Keratinocyte (primary cell): ENCODE measurements around the gene ZDHHC7. TPM values are rescaled to one million over a fixed set of nuclear protein-coding genes. Genes with fewer than 3 reads are reported as not detected.
"Not testable (repeated sequence)": the region's sequence is repeated elsewhere in the genome, so short reads cannot be mapped to it uniquely, and the experiment has no call there.

Source experiments
- DNase-seq: peaks from one replicate; pipeline ENCODE4 v3.0.0-alpha.2; 2011; ENCODE audit warnings: low read depth, missing footprints, low spot score
- FAIRE-seq: peaks from 2 replicates; lab custom pipeline; 2011; peaks lifted over from hg19 to GRCh38; lab: Jason Lieb, UNC
- H2AFZ ChIP-seq: 2 replicates; pipeline ENCODE4 v1.6.0; 2012; ENCODE audit warnings: low read length, control low read depth, inconsistent platforms; ENCODE audit not compliant: control insufficient read depth
- H3K27ac ChIP-seq: 2 replicates; pipeline ENCODE4 v1.5.1; 2011; ENCODE audit warnings: low read length; ENCODE audit not compliant: control insufficient read depth, insufficient read depth
- H3K27me3 ChIP-seq: 3 replicates; pipeline ENCODE4 v1.6.0; 2011; ENCODE audit warnings: low read length; ENCODE audit not compliant: control insufficient read depth, insufficient read depth; ENCODE audit errors: extremely low read depth
- H3K36me3 ChIP-seq, 2 experiments: 2 replicates in 1 of 2; 3 replicates in 1 of 2; pipeline ENCODE4 v1.5.1; 2011; ENCODE audit warnings: low read length in 2 of 2, mild to moderate bottlenecking in 1 of 2; ENCODE audit not compliant: control insufficient read depth in 2 of 2, insufficient read depth in 2 of 2; ENCODE audit errors: extremely low read depth in 1 of 2
- H3K4me1 ChIP-seq: 3 replicates; pipeline ENCODE4 v1.5.1; 2011; ENCODE audit warnings: low read length; ENCODE audit not compliant: control insufficient read depth, insufficient read depth; ENCODE audit errors: extremely low read depth
- H3K4me2 ChIP-seq: 3 replicates; pipeline ENCODE4 v1.6.0; 2011; ENCODE audit warnings: low read depth, low read length; ENCODE audit not compliant: control insufficient read depth, insufficient read depth; ENCODE audit errors: extremely low read depth
- H3K4me3 ChIP-seq, 3 experiments: fragments of 200-600 bp in 1 of 3; sonication (generic) in 1 of 3; 2 replicates in 2 of 3; 3 replicates in 1 of 3; pipeline ENCODE4 v1.5.1; 2011 to 2016; ENCODE audit warnings: low read length in 3 of 3, mild to moderate bottlenecking in 3 of 3, control low read depth in 2 of 3, inconsistent platforms in 1 of 3, low read depth in 1 of 3, mixed read lengths in 1 of 3, mixed run types in 1 of 3, moderate library complexity in 1 of 3; ENCODE audit not compliant: control insufficient read depth in 2 of 3, insufficient read depth in 2 of 3; ENCODE audit errors: extremely low read depth in 1 of 3
- H3K79me2 ChIP-seq: 2 replicates; pipeline ENCODE4 v1.6.0; 2012; ENCODE audit warnings: low read length; ENCODE audit not compliant: control insufficient read depth, insufficient read depth
- H3K9ac ChIP-seq: 3 replicates; pipeline ENCODE4 v1.6.0; 2011; ENCODE audit warnings: low read length; ENCODE audit not compliant: control insufficient read depth, insufficient read depth; ENCODE audit errors: extremely low read depth
- H3K9me1 ChIP-seq: 3 replicates; pipeline ENCODE4 v1.6.0; 2011; ENCODE audit warnings: low read length; ENCODE audit not compliant: control insufficient read depth, insufficient read depth; ENCODE audit errors: extremely low read depth
- H3K9me3 ChIP-seq: 2 replicates; pipeline ENCODE4 v1.5.1; 2012; ENCODE audit warnings: low read depth, low read length; ENCODE audit not compliant: control insufficient read depth
- H4K20me1 ChIP-seq: 3 replicates; pipeline ENCODE4 v1.6.0; 2011; ENCODE audit warnings: low read length; ENCODE audit not compliant: control insufficient read depth, insufficient read depth; ENCODE audit errors: extremely low read depth
- EZH2 ChIP-seq: IDR thresholded peaks from one replicate; pipeline ENCODE4 v1.6.1; 2012; ENCODE audit warnings: inconsistent platforms, mild to moderate bottlenecking, low read length, moderate library complexity
- dilution Hi-C: fragments of 300-500 bp; cut with MboI; formaldehyde crosslinking; loops from one replicate; pipeline ENCODE4 v1.7.0; 2020; ENCODE audit warnings: low sequenced_read_pairs; ENCODE audit not compliant: extremely low pct_ligation_motif_present
- polyA plus RNA-seq, 5 experiments: library from polyadenylated mRNA; depleted of rRNA in 3 of 5; stranded (reverse) in 3 of 5; stranded (forward) in 1 of 5; unstranded in 1 of 5; fragments of >200 nt; gene quantifications; 1 replicate in 1 of 5; 2 replicates in 3 of 5; 3 replicates in 1 of 5; pipeline versions ENCODE4 v1.2.1 to v1.2.3, GENCODE V29; 2011 to 2012; ENCODE audit warnings: missing spikeins in 2 of 5, low read depth in 1 of 5, low replicate concordance in 1 of 5
- TF ChIP-seq, protein P1 (sequence below), 3 experiments: IDR thresholded peaks in 1 of 3; conservative IDR thresholded peaks in 1 of 3; optimal IDR thresholded peaks in 1 of 3; 2 replicates in 2 of 3; 3 replicates in 1 of 3; pipeline versions ENCODE3 to v1.5.1; 2011; ENCODE audit warnings: low read length in 3 of 3, mild to moderate bottlenecking in 3 of 3, moderate library complexity in 2 of 3, control low read depth in 1 of 3, inconsistent platforms in 1 of 3; ENCODE audit not compliant: insufficient read depth in 2 of 3; ENCODE audit errors: extremely low read depth in 1 of 3

ZDHHC7 gene
- polyA plus RNA-seq, 1 donor (not counting 4 experiments of a cell fraction or from before 2014, with no cell fraction given), result 37.8 TPM

DNA sequence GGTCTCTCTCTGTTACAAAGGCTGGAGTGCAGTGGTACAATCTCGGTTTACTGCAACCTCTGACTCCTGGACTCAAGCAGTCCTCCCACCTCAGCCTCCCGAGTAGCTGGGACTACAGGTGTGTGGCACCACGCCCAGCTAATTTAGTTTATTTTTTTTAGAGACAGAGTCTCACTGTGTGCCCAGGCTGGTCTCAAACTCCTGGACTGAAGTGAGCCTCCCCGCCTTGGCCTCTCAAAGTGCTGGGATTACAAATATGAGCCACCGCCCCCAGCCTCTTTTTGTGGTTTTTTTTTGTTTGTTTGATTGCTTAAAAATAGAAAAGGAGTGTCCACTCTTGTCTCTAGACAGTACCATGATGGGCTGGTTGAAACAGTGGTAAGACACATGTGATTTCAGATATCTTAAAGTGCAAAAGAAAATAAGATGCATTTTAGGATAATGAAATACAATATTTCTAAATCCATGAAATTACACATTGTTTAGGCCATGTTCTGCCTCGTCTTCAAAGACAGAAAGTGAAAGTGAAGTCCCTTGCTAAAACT is 43.7 kb upstream of the ZDHHC7 start:
- DNase-seq (no peak), FAIRE-seq (no peak)
- Histone ChIP-seq H3K4me2 (peak overlapping the region; percentile 64), H3K9me1 (no peaks in the 10 kb centered on the region), H3K4me1 (peaks cover 6% of the 10 kb centered on the region), H2AFZ (no peak overlapping the region), H3K4me3 (peak overlapping the region in 1 of 3 experiments; percentile 14), H3K79me2 (no peaks in the 10 kb centered on the region), H3K27me3 (no peaks in the 10 kb centered on the region), H3K27ac (no peak overlapping the region), H3K36me3 (no peaks in the 10 kb centered on the region), H3K9me3 (no peaks in the 10 kb centered on the region), H4K20me1 (no peaks in the 10 kb centered on the region), H3K9ac (no peak overlapping the region)
- no peak for TF ChIP-seq EZH2
- TF ChIP-seq, protein P1, sequence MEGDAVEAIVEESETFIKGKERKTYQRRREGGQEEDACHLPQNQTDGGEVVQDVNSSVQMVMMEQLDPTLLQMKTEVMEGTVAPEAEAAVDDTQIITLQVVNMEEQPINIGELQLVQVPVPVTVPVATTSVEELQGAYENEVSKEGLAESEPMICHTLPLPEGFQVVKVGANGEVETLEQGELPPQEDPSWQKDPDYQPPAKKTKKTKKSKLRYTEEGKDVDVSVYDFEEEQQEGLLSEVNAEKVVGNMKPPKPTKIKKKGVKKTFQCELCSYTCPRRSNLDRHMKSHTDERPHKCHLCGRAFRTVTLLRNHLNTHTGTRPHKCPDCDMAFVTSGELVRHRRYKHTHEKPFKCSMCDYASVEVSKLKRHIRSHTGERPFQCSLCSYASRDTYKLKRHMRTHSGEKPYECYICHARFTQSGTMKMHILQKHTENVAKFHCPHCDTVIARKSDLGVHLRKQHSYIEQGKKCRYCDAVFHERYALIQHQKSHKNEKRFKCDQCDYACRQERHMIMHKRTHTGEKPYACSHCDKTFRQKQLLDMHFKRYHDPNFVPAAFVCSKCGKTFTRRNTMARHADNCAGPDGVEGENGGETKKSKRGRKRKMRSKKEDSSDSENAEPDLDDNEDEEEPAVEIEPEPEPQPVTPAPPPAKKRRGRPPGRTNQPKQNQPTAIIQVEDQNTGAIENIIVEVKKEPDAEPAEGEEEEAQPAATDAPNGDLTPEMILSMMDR (optimal IDR thresholded peaks at IDR 0.05 in 1 of 3, IDR thresholded peaks at IDR 0.05 in 1 of 3, conservative IDR thresholded peaks at IDR 0.05 in 1 of 3; ENCODE audit: extremely low read depth in 1 of 3, insufficient read depth in 2 of 3, low read length in 3 of 3), result no peak
- dilution Hi-C loops, result no loop called here

DNA sequence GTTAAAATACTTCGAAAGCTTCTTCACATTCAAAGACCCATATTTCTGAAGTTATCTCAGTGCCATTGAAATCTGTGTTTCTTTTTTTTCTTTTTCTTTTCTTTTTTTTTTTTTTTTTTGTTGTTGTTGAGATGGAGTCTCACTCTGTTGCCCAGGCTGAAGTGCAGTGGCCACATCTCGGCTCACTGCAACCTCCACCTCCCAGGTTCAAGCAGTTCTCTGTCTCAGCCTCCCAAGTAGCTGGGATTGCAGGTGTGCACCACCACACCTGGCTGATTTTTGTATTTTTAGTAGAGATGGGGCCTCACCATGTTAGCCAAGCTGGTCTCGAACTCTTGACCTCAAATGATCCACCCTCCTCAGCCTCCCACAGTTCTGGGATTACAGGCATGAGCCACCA is 43.0 kb upstream of the ZDHHC7 start:
- DNase-seq, H2AFZ ChIP-seq, H3K4me2 ChIP-seq, H3K4me3 ChIP-seq, H3K9me3 ChIP-seq, H3K27ac ChIP-seq, FAIRE-seq, H3K9ac ChIP-seq, H4K20me1 ChIP-seq, H3K79me2 ChIP-seq, H3K4me1 ChIP-seq, dilution Hi-C loops, H3K9me1 ChIP-seq, H3K36me3 ChIP-seq, H3K27me3 ChIP-seq: not testable (repeated sequence)

DNA sequence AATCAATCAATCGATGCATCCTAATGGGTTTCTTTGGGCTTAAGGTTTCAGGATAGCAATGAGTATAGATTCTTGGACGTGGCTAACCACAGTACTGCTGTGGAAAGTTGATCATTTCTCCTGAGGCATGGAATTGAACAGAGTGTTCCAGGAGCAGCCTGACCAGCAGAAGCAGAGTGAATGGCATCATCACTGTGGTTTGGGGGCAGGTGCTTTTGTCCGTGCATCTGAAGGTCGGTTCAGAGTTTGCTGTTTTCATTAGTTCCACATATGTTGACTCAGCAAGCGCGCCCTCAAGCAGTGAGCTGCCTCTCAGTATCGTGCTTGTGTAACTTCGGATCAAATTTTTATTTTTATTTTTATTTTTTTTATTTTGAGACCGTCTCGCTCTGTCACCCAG is 41.2 kb upstream of the ZDHHC7 start:
- H3K9ac ChIP-seq, result no peak overlapping the region
- FAIRE-seq (no peak), DNase-seq (no peak)
- peaks cover 7% of the 10 kb centered on the region for H3K27me3 ChIP-seq
- H3K79me2 ChIP-seq, result no peaks in the 10 kb centered on the region
- dilution Hi-C loops, result no loop called here
- TF ChIP-seq, protein P1 (optimal IDR thresholded peaks at IDR 0.05 in 1 of 3, IDR thresholded peaks at IDR 0.05 in 1 of 3, conservative IDR thresholded peaks at IDR 0.05 in 1 of 3; ENCODE audit: extremely low read depth in 1 of 3, insufficient read depth in 2 of 3, low read length in 3 of 3), result no peak
- no peak for TF ChIP-seq EZH2
- H3K4me3 ChIP-seq, result no peak overlapping the region
- no peaks in the 10 kb centered on the region for H4K20me1 ChIP-seq
- no peaks in the 10 kb centered on the region for H3K9me3 ChIP-seq
- no peaks in the 10 kb centered on the region for H3K9me1 ChIP-seq
- no peak overlapping the region for H3K27ac ChIP-seq
- peaks cover 6% of the 10 kb centered on the region for H3K4me1 ChIP-seq
- no peaks in the 10 kb centered on the region for H3K36me3 ChIP-seq
- no peak overlapping the region for H3K4me2 ChIP-seq
- H2AFZ ChIP-seq, result no peak overlapping the region
